CD14-positive monocyte (primary cell): Measurements from ENCODE around the gene GPATCH3. TPM values are rescaled to one million over a fixed set of nuclear protein-coding genes. Genes with fewer than 3 reads are reported as not detected.

Experiments
- DNase-seq, 3 donors: peaks; one replicate each; pipeline ENCODE4 v3.0.0-alpha.2; 2011 to 2022
- H2AFZ ChIP-seq: 2 replicates; pipeline ENCODE4 v1.6.0; 2012; ENCODE audit warnings: mild to moderate bottlenecking, low read depth, low read length, inconsistent platforms; ENCODE audit not compliant: insufficient read depth, poor library complexity, severe bottlenecking
- H3K27ac ChIP-seq, 2 donors: 1 replicate in 1 of 2; 2 replicates in 1 of 2; pipeline ENCODE4 v1.5.1; 2012 to 2013; ENCODE audit warnings: low read length in 2 of 2, control low read depth in 1 of 2, inconsistent platforms in 1 of 2, low read depth in 1 of 2, mild to moderate bottlenecking in 1 of 2
- H3K27me3 ChIP-seq, 2 donors: one replicate each; pipeline versions ENCODE4 v1.6.0 to v1.6.1; 2011 to 2013; ENCODE audit warnings: low read length in 2 of 2; ENCODE audit not compliant: control insufficient read depth in 2 of 2, insufficient read depth in 2 of 2
- H3K36me3 ChIP-seq, 2 donors: replicated peaks in 1 of 2; 1 replicate in 1 of 2; 2 replicates in 1 of 2; pipeline versions ENCODE4 v1.5.1 to v1.6.1; 2012 to 2013; ENCODE audit warnings: low read length in 2 of 2, control low read depth in 1 of 2, inconsistent platforms in 1 of 2, mild to moderate bottlenecking in 1 of 2; ENCODE audit not compliant: insufficient read depth in 2 of 2, control insufficient read depth in 1 of 2
- H3K4me1 ChIP-seq, 2 donors: 1 replicate in 1 of 2; 2 replicates in 1 of 2; pipeline versions ENCODE4 v1.5.1 to v1.6.1; 2012 to 2013; ENCODE audit warnings: low read length in 2 of 2, control low read depth in 1 of 2, inconsistent platforms in 1 of 2, mild to moderate bottlenecking in 1 of 2, moderate library complexity in 1 of 2; ENCODE audit not compliant: insufficient read depth in 2 of 2, control insufficient read depth in 1 of 2
- H3K4me2 ChIP-seq: replicated peaks from 2 replicates; pipeline ENCODE3; 2012; ENCODE audit warnings: low read length, moderate library complexity, mild to moderate bottlenecking; ENCODE audit not compliant: poor library complexity, severe bottlenecking; ENCODE audit errors: extremely low read depth
- H3K4me3 ChIP-seq, 3 experiments: fragments of 200-600 bp in 1 of 3; sonication (generic) in 1 of 3; replicated peaks in 1 of 3; 1 replicate in 2 of 3; 2 replicates in 1 of 3; pipeline ENCODE4 v1.5.1; 2011 to 2013; ENCODE audit warnings: low read length in 3 of 3, mild to moderate bottlenecking in 3 of 3, control low read depth in 2 of 3, low read depth in 2 of 3, inconsistent platforms in 1 of 3, moderate library complexity in 1 of 3
- H3K79me2 ChIP-seq: 2 replicates; pipeline ENCODE4 v1.6.0; 2012; ENCODE audit warnings: mild to moderate bottlenecking, control low read depth, inconsistent platforms, low read length, moderate library complexity; ENCODE audit not compliant: insufficient read depth
- H3K9ac ChIP-seq: 2 replicates; pipeline ENCODE4 v1.6.0; 2017; ENCODE audit warnings: low read length, mild to moderate bottlenecking; ENCODE audit not compliant: insufficient read depth, poor library complexity, severe bottlenecking
- H3K9me3 ChIP-seq, 2 donors: replicated peaks in 1 of 2; 1 replicate in 1 of 2; 2 replicates in 1 of 2; pipeline versions ENCODE4 v1.5.1 to v1.6.1; 2012 to 2013; ENCODE audit warnings: low read length in 2 of 2, control low read depth in 1 of 2; ENCODE audit not compliant: control insufficient read depth in 1 of 2, insufficient read depth in 1 of 2
- H4K20me1 ChIP-seq: 2 replicates; pipeline ENCODE4 v1.6.0; 2012; ENCODE audit warnings: mild to moderate bottlenecking, low read length, control low read depth, moderate library complexity; ENCODE audit not compliant: insufficient read depth
- H3K27ac Mint-ChIP-seq, 7 donors: one replicate each; pipeline ENCODE4 v1.8.0; 2020; ENCODE audit warnings: mild to moderate bottlenecking in 7 of 7, mixed read lengths in 7 of 7, moderate library complexity in 6 of 7, inconsistent platforms in 2 of 7
- H3K27me3 Mint-ChIP-seq, 3 donors: one replicate each; pipeline ENCODE4 v1.8.0; 2021 to 2022; ENCODE audit warnings: low read depth in 3 of 3, mild to moderate bottlenecking in 3 of 3, mixed read lengths in 3 of 3, moderate library complexity in 3 of 3, inconsistent platforms in 1 of 3
- H3K36me3 Mint-ChIP-seq, 2 donors: one replicate each; pipeline ENCODE4 v1.8.0; 2020; ENCODE audit warnings: mixed read lengths in 2 of 2, inconsistent platforms in 1 of 2, mild to moderate bottlenecking in 1 of 2
- H3K4me1 Mint-ChIP-seq: one replicate; pipeline ENCODE4 v1.8.0; 2020; ENCODE audit warnings: mild to moderate bottlenecking, mixed read lengths
- H3K4me3 Mint-ChIP-seq, 2 donors: one replicate each; pipeline ENCODE4 v1.8.0; 2020; ENCODE audit warnings: mild to moderate bottlenecking in 2 of 2, mixed read lengths in 2 of 2, moderate library complexity in 1 of 2
- H3K9me3 Mint-ChIP-seq, 7 donors: one replicate each; pipeline ENCODE4 v1.8.0; 2020 to 2022; ENCODE audit warnings: mixed read lengths in 7 of 7, mild to moderate bottlenecking in 6 of 7, moderate library complexity in 6 of 7, inconsistent platforms in 2 of 7
- CTCF ChIP-seq: fragments of 200-600 bp; IDR thresholded peaks from one replicate; pipeline ENCODE4 v1.8.0; 2022; ENCODE audit warnings: antibody characterized with exemption, mild to moderate bottlenecking
- WGBS: methylation state at CpG from one replicate; pipeline ENCODE4 v1.1.5; 2013; ENCODE audit warnings: missing lambda C conversion rate; ENCODE audit not compliant: insufficient coverage; 5-methylcytosine and 5-hydroxymethylcytosine counted together
- intact Hi-C, 2 donors: fragments of 100-400 bp; cut with micrococcal nuclease; formaldehyde crosslinking; loops; one replicate each; pipeline versions ENCODE4 v1.15.0 to v1.15.1; 2023
- polyA plus RNA-seq, 3 donors: library from polyadenylated mRNA; depleted of rRNA in 1 of 3; unstranded in 2 of 3; stranded (reverse) in 1 of 3; fragments of 300-500 nt in 2 of 3; fragments of >200 nt in 1 of 3; fragmentation: Illumina TruSeq in 2 of 3; gene quantifications; 1 replicate in 2 of 3; 2 replicates in 1 of 3; pipeline ENCODE4 v1.2.3, GENCODE V29; 2012 to 2021

The GPATCH3 gene
- polyA plus RNA-seq, 3 donors = 8.2 to 11.8 (median 10.7) TPM

- intact Hi-C loops = no loop called here
These were observed 696 bp upstream of the GPATCH3 start for GRCh38 chr1:26900815-26901511.

GRCh38 chr1:26897351-26897750, 2.9 kb downstream of the GPATCH3 start:
- H3K9me3 Mint-ChIP-seq = no peaks in the 10 kb centered on the region
- H3K27me3 ChIP-seq = no peaks in the 10 kb centered on the region
- H3K4me1 Mint-ChIP-seq = peaks cover 23% of the 10 kb centered on the region
- no peak for DNase-seq
- peaks cover 34% of the 10 kb centered on the region for H4K20me1 ChIP-seq
- H3K9me3 ChIP-seq = no peaks in the 10 kb centered on the region
- peaks cover 52% of the 10 kb centered on the region for H3K79me2 ChIP-seq
- intact Hi-C loops = no loop called here
- H3K36me3 ChIP-seq = peaks cover 47 to 55% of the 10 kb centered on the region in 2 donors
- H3K27ac ChIP-seq = no peak overlapping the region
- H3K27me3 Mint-ChIP-seq = peaks cover 0 to 2% (median 1%) of the 10 kb centered on the region in 3 donors
- H3K36me3 Mint-ChIP-seq = peaks cover 52 to 66% of the 10 kb centered on the region in 2 donors
- H2AFZ ChIP-seq = no peak overlapping the region
- peaks cover 15 to 25% of the 10 kb centered on the region in 2 donors for H3K4me1 ChIP-seq
- WGBS = 96% methylated on average over 8 of the region's 9 CpGs
- H3K4me3 ChIP-seq = no peak overlapping the region
- no peak overlapping the region for H3K4me2 ChIP-seq
- no peak for TF ChIP-seq CTCF
- no peak overlapping the region for H3K9ac ChIP-seq
- H3K4me3 Mint-ChIP-seq = no peak overlapping the region
- no peak overlapping the region for H3K27ac Mint-ChIP-seq

More at GRCh38 chr1:26900815-26901511, 696 bp upstream of the GPATCH3 start:
- 0% methylated on average over 4 of the region's 18 CpGs for WGBS
- H3K4me2 ChIP-seq = peak overlapping the region; percentile 83
- H3K9ac ChIP-seq = peak overlapping the region; percentile 92
- peaks cover 41% of the 10 kb centered on the region for H3K79me2 ChIP-seq
- H3K9me3 Mint-ChIP-seq = no peaks in the 10 kb centered on the region
- H3K9me3 ChIP-seq = no peaks in the 10 kb centered on the region
- H3K27me3 ChIP-seq = no peaks in the 10 kb centered on the region
- peak overlapping the region; percentile 77 to 86 (median 82) for H3K4me3 ChIP-seq
- TF ChIP-seq CTCF = no peak
- peak overlapping the region; percentile 94 to 99 for H3K4me3 Mint-ChIP-seq
- H3K27me3 Mint-ChIP-seq = peaks cover 0 to 2% (median 0%) of the 10 kb centered on the region in 3 donors
- H3K27ac ChIP-seq = peak overlapping the region in 1 of 2 donors; percentile 90
- peaks cover 13 to 19% of the 10 kb centered on the region in 2 donors for H3K36me3 ChIP-seq
- peak overlapping the region; percentile 87 for H2AFZ ChIP-seq
- peak overlapping the region; percentile 96 to 99 (median 98) for H3K27ac Mint-ChIP-seq
- no peak for DNase-seq
- peaks cover 21% of the 10 kb centered on the region for H3K4me1 Mint-ChIP-seq
- peaks cover 15 to 25% of the 10 kb centered on the region in 2 donors for H3K4me1 ChIP-seq
- H4K20me1 ChIP-seq = peaks cover 20% of the 10 kb centered on the region
- peaks cover 20 to 29% of the 10 kb centered on the region in 2 donors for H3K36me3 Mint-ChIP-seq
